ENCODE results near the gene COPRS.

DNA sequence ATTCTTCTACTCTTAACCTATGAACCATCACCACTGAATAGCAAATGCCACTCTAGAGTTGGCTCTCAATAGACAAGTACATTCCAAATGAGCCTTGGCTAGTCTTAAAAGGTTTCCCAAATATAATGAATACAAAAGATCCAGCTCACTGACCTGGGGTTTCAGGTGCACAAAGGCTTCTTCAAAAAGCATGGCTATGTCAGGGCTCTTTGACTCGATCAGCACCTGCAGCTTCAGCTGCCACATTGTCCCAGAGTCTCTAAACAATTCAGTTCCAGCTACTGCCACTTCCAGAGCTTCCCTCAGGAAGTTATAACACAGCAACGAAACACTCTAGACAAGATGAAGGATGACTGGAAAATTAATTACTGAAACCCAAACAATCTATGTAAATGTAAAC lies 16.0 kb upstream of the COPRS start:
- no peak for TF ChIP-seq CTCF (IDR thresholded peaks at IDR 0.05)
- no peak for TF ChIP-seq POLR2A (IDR thresholded peaks at IDR 0.05)
- no peak for TF ChIP-seq POLR2AphosphoS5 (IDR thresholded peaks at IDR 0.05)
